GM23248 (cell line): ENCODE data around the gene SIK3. TPM values are rescaled to one million over a fixed set of nuclear protein-coding genes. Genes with fewer than 3 reads are reported as not detected.
A peak's percentile ranks its signal among the peaks of the same experiment; 100 is the strongest.

Experiments used
- DNase-seq: peaks from one replicate; pipeline ENCODE4 v3.0.0-alpha.2; 2015
- H2AFZ ChIP-seq: fragments of 200-600 bp; sonication (generic); 2 replicates; pipeline ENCODE4 v1.6.1; 2016; ENCODE audit warnings: antibody characterized with exemption
- H3F3A ChIP-seq: fragments of 200-600 bp; sonication (generic); 2 replicates; pipeline ENCODE4 v1.6.1; 2016; ENCODE audit warnings: mild to moderate bottlenecking, antibody characterized with exemption, mixed run types; ENCODE audit not compliant: insufficient read depth
- H3K27ac ChIP-seq: fragments of 200-600 bp; sonication (generic); 2 replicates; pipeline ENCODE4 v1.5.1; 2016; ENCODE audit warnings: mild to moderate bottlenecking
- H3K27me3 ChIP-seq: fragments of 200-600 bp; sonication (generic); replicated peaks from 2 replicates; pipeline ENCODE4 v1.6.1; 2016; ENCODE audit warnings: mild to moderate bottlenecking; ENCODE audit not compliant: insufficient read depth
- H3K36me3 ChIP-seq: fragments of 200-600 bp; sonication (generic); 2 replicates; pipeline ENCODE4 v1.6.1; 2016; ENCODE audit warnings: low read depth, mild to moderate bottlenecking
- H3K4me1 ChIP-seq: fragments of 200-600 bp; sonication (generic); 2 replicates; pipeline ENCODE4 v1.6.1; 2016; ENCODE audit warnings: mild to moderate bottlenecking; ENCODE audit not compliant: insufficient read depth
- H3K4me2 ChIP-seq: fragments of 200-600 bp; sonication (generic); one replicate; pipeline ENCODE4 v1.6.1; 2016; ENCODE audit warnings: mild to moderate bottlenecking; ENCODE audit not compliant: unreplicated experiment
- H3K4me3 ChIP-seq: fragments of 200-600 bp; sonication (generic); 2 replicates; pipeline ENCODE4 v1.5.1; 2016; ENCODE audit warnings: mild to moderate bottlenecking
- H3K79me2 ChIP-seq: fragments of 200-600 bp; sonication (generic); 2 replicates; pipeline ENCODE4 v1.6.1; 2016; ENCODE audit warnings: mild to moderate bottlenecking; ENCODE audit not compliant: insufficient read depth
- H3K9ac ChIP-seq: fragments of 200-600 bp; sonication (generic); 2 replicates; pipeline ENCODE4 v1.6.1; 2016; ENCODE audit warnings: mild to moderate bottlenecking
- H3K9me2 ChIP-seq: fragments of 200-600 bp; sonication (generic); 2 replicates; pipeline ENCODE4 v1.6.1; 2016; ENCODE audit warnings: mixed run types, mild to moderate bottlenecking, moderate library complexity; ENCODE audit not compliant: insufficient read depth
- H3K9me3 ChIP-seq: fragments of 200-600 bp; sonication (generic); one replicate; pipeline ENCODE4 v1.6.1; 2017; ENCODE audit warnings: low read depth
- H4K20me1 ChIP-seq: fragments of 200-600 bp; sonication (generic); 2 replicates; pipeline ENCODE4 v1.6.0; 2016; ENCODE audit not compliant: insufficient read depth
- EZH2 ChIP-seq: fragments of 200-600 bp; sonication (generic); IDR thresholded peaks from 2 replicates; pipeline ENCODE4 v1.6.1; 2018; ENCODE audit warnings: antibody characterized with exemption, mild to moderate bottlenecking; ENCODE audit not compliant: insufficient read depth, poor library complexity, severe bottlenecking
- EZH2phosphoT487 ChIP-seq: fragments of 200-600 bp; sonication (generic); IDR thresholded peaks from 2 replicates; pipeline ENCODE4 v1.6.1; 2018; ENCODE audit warnings: antibody characterized with exemption, moderate library complexity, mild to moderate bottlenecking, low read depth; ENCODE audit not compliant: insufficient read depth
- WGBS, 2 experiments: methylation state at CpG; one replicate each; pipeline ENCODE4 v1.1.6; 2015 to 2017; ENCODE audit warnings: low lambda C conversion rate in 2 of 2, low coverage in 1 of 2; ENCODE audit errors: missing lambda C conversion rate in 2 of 2; 5-methylcytosine and 5-hydroxymethylcytosine counted together
- in situ Hi-C: fragments of 300-500 bp; cut with MboI; formaldehyde crosslinking; loops from 2 replicates; pipeline ENCODE4 v1.15.0; 2020
- polyA plus RNA-seq: library from polyadenylated mRNA; unstranded; fragments of >200 nt; fragmentation: Nextera tagmentation; extraction: Ambion mirVana; gene quantifications from 2 replicates; pipeline ENCODE4 v1.2.1, GENCODE V29; 2016
- total RNA-seq: library from RNA; depleted of rRNA; stranded (reverse); fragments of >200 nt; shearing (Covaris generic); gene quantifications from 2 replicates; pipeline ENCODE4 v1.2.3, GENCODE V29; 2014

Gene SIK3
- total and polyA plus RNA-seq, 2 experiments from 2014 or later = 4.2 to 15.5 TPM

- Histone ChIP-seq H3K9me3 (no peaks in the 10 kb centered on the region), H3K27me3 (no peaks in the 10 kb centered on the region), H3K9ac (no peak overlapping the region), H3K79me2 (peaks cover 92% of the 10 kb centered on the region), H4K20me1 (no peaks in the 10 kb centered on the region), H3K4me1 (peaks cover 21% of the 10 kb centered on the region), H3K36me3 (no peaks in the 10 kb centered on the region), H3F3A (peaks cover 9% of the 10 kb centered on the region; the same call in 1 of the 2 replicates), H2AFZ (no peak overlapping the region), H3K4me2 (no peak overlapping the region), H3K9me2 (no peaks in the 10 kb centered on the region), H3K4me3 (no peak overlapping the region), H3K27ac (no peak overlapping the region)
- in situ Hi-C loops = no loop called here
- WGBS, 2 experiments = 74 to 82% methylated on average over 1 of the region's 1 CpG
- DNase-seq = peak; percentile 60
- TF ChIP-seq EZH2phosphoT487 = no peak
- no peak for TF ChIP-seq EZH2
Observed at GRCh38 chr11:117045956-117046355, 52.3 kb downstream of the SIK3 start.

DNA sequence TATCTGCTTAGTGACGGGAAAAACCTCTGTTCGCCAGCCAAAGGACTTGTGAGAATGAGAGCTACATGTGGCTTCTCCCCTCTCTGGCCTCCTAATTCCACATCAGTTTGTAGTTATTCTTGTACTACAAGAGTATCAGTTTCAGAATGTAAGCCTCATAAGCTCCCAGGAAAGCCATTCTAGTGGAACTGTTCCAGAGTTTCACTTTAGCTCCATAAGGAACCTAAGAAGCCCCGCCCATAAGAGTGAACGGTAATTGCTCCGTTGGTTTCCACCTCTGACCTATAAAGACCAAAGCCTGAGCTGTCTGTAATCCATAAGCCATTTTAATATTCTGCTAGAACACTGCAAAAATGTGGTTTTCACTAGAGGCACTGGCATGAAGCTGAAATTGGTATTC lies 53.0 kb downstream of the SIK3 start:
- Histone ChIP-seq H3K9me3 (no peaks in the 10 kb centered on the region), H3F3A (peaks cover 9% of the 10 kb centered on the region; the same call in 1 of the 2 replicates), H2AFZ (no peak overlapping the region), H3K9me2 (no peaks in the 10 kb centered on the region), H3K4me1 (peaks cover 22% of the 10 kb centered on the region), H4K20me1 (peaks cover 3% of the 10 kb centered on the region; the same call in 1 of the 2 replicates), H3K27ac (no peak overlapping the region), H3K27me3 (no peaks in the 10 kb centered on the region), H3K36me3 (no peaks in the 10 kb centered on the region), H3K4me2 (peak overlapping the region; percentile 43), H3K79me2 (peaks cover 93% of the 10 kb centered on the region), H3K9ac (no peak overlapping the region), H3K4me3 (no peak overlapping the region)
- TF ChIP-seq EZH2phosphoT487 = no peak
- TF ChIP-seq EZH2 = no peak
- WGBS, 2 experiments = 36 to 42% methylated on average over 5 of the region's 5 CpGs
- DNase-seq = peak; percentile 40
- in situ Hi-C loops = no loop called here

DNA sequence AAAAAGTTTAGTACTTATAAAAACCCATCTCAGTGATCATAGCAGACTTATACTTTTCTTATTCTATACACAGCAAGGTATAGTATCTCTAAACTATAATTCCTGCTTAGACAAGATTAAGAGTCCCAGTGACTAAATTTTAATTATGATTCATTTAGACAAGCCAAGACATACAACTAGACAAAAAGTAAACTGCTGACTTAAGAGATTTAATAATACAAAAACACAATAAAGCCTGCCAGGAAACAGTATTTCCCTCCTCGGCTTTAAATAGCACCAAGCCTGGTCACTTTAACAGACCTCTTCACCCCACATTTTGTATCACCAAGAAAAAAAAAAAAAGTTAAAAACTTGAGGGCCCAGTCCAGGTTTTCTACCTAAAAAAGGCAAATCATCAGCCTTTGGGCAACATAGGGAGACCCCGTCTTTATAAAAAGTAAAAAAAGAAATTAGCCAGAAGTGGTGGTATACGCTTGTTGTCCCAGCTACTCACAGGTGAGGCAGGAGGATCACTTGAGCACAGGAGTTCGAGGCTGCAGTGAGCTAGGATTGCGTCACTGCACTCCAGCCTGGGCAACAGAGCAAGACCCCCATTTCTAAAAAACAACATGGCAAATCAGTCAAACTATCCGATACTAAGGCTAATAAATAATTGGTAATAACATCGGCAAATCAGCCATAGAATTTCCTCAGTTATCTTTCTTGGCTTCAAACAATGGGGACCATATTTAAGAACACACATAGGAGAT lies 53.8 kb downstream of the SIK3 start:
- no peak overlapping the region for H3K27ac ChIP-seq

DNA sequence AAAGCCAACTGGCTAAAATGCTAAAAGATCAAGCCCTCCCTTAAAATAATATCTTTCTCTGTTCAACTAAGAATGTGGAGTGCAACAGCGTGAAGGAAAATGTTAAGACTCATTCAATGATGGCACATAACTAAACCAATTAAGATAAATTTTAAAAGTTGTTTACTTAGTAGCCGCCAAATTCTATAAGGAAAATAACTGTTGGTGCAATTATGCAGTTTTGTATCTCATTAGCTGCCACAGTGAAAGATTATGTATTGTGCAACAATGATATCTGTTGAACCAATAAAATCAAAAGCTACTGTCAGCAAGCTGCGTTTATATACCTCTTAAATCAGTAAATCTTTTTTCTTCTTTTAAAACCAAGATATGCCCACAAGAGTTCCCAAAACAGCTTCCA lies 55.5 kb downstream of the SIK3 start:
- no peak for DNase-seq
- Histone ChIP-seq H3K9me3 (no peaks in the 10 kb centered on the region), H3K9ac (no peak overlapping the region), H3F3A (peaks cover 9% of the 10 kb centered on the region; the same call in 1 of the 2 replicates), H4K20me1 (peaks cover 8% of the 10 kb centered on the region; the same call in 1 of the 2 replicates), H3K36me3 (no peaks in the 10 kb centered on the region), H3K4me3 (no peak overlapping the region), H2AFZ (no peak overlapping the region), H3K4me2 (no peak overlapping the region), H3K27ac (no peak overlapping the region), H3K4me1 (peaks cover 29% of the 10 kb centered on the region), H3K27me3 (no peaks in the 10 kb centered on the region), H3K9me2 (no peaks in the 10 kb centered on the region), H3K79me2 (peaks cover 89% of the 10 kb centered on the region)
- 88 to 90% methylated on average over 3 of the region's 3 CpGs for WGBS, 2 experiments
- TF ChIP-seq EZH2 (no peak), EZH2phosphoT487 (no peak)
- in situ Hi-C loops = no loop called here

More for the DNA sequence above, 53.8 kb downstream of the SIK3 start:
- no peaks in the 10 kb centered on the region for H3K27me3 ChIP-seq
- H3K4me1 ChIP-seq = peaks cover 29% of the 10 kb centered on the region
- H3F3A ChIP-seq = peaks cover 9% of the 10 kb centered on the region; the same call in 1 of the 2 replicates
- H3K4me2 ChIP-seq = peak overlapping the region; percentile 43
- no peak overlapping the region for H2AFZ ChIP-seq
- no peaks in the 10 kb centered on the region for H3K9me3 ChIP-seq
- H3K9me2 ChIP-seq = no peaks in the 10 kb centered on the region
- no peak overlapping the region for H3K9ac ChIP-seq
- H3K36me3 ChIP-seq = no peaks in the 10 kb centered on the region
- in situ Hi-C loops = no loop called here
- WGBS, 2 experiments = 71 to 75% methylated on average over 7 of the region's 7 CpGs
- TF ChIP-seq EZH2phosphoT487 (no peak), EZH2 (no peak)
- no peak overlapping the region for H3K4me3 ChIP-seq
- peaks cover 89% of the 10 kb centered on the region for H3K79me2 ChIP-seq
- peaks cover 8% of the 10 kb centered on the region; the same call in 1 of the 2 replicates for H4K20me1 ChIP-seq
- no peak for DNase-seq
